ENCODE results near the gene COG7.

DNA sequence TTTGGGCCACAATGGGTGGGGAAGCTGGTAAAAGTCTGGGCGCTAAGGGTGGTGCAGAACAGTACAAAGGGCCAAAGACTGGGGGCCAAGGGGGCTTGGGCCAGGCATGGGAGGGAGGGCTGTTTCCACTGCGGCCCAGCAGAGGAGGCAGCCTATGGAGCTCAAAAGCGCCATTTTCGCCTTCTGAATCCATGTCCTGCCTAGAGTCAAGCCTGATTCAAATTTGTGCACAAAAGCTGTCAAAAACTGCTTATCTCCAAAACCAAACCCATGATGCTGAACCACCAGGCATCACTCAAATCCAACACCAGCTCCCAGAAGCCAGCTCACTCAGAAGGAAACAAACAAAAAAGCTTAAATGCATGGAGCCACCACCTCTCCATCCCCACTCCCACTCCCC is 16.0 kb downstream of the COG7 start:
- TF ChIP-seq, protein P1, sequence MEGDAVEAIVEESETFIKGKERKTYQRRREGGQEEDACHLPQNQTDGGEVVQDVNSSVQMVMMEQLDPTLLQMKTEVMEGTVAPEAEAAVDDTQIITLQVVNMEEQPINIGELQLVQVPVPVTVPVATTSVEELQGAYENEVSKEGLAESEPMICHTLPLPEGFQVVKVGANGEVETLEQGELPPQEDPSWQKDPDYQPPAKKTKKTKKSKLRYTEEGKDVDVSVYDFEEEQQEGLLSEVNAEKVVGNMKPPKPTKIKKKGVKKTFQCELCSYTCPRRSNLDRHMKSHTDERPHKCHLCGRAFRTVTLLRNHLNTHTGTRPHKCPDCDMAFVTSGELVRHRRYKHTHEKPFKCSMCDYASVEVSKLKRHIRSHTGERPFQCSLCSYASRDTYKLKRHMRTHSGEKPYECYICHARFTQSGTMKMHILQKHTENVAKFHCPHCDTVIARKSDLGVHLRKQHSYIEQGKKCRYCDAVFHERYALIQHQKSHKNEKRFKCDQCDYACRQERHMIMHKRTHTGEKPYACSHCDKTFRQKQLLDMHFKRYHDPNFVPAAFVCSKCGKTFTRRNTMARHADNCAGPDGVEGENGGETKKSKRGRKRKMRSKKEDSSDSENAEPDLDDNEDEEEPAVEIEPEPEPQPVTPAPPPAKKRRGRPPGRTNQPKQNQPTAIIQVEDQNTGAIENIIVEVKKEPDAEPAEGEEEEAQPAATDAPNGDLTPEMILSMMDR (IDR thresholded peaks at IDR 0.05) = no peak
- TF ChIP-seq POLR2A (IDR thresholded peaks at IDR 0.05) = no peak

Measured in transverse colon (tissue), 3 donors.